Breast epithelium (tissue), 4 donors: ENCODE results near the gene YJEFN3. TPM values are rescaled to one million over a fixed set of nuclear protein-coding genes. Genes with fewer than 3 reads are reported as not detected.

ENCODE experiments used
- DNase-seq, 2 donors: peaks; one replicate each; pipeline ENCODE4 v3.0.0-alpha.2; 2019; ENCODE audit warnings: low spot score in 2 of 2
- H3K27ac ChIP-seq, 2 donors: fragments of 200-600 bp; sonication (generic) in 1 of 2; one replicate each; pipeline ENCODE4 v1.5.1; 2016 to 2019; ENCODE audit warnings: mild to moderate bottlenecking in 1 of 2
- H3K27me3 ChIP-seq, 2 donors: fragments of 200-600 bp; sonication (generic) in 1 of 2; one replicate each; pipeline versions ENCODE4 v1.5.1 to v1.6.0; 2017 to 2019; ENCODE audit warnings: control low read depth in 1 of 2, mild to moderate bottlenecking in 1 of 2
- H3K36me3 ChIP-seq: fragments of 200-600 bp; one replicate; pipeline ENCODE4 v1.5.1; 2019
- H3K4me1 ChIP-seq, 2 donors: fragments of 200-600 bp; sonication (generic); one replicate each; pipeline ENCODE4 v1.5.1; 2016 to 2019; ENCODE audit warnings: control low read depth in 1 of 2
- H3K4me3 ChIP-seq, 3 donors: fragments of 200-600 bp; sonication (generic); 1 replicate in 2 of 3; 2 replicates in 1 of 3; pipeline ENCODE4 v1.5.1; 2016 to 2019; ENCODE audit warnings: mild to moderate bottlenecking in 3 of 3, moderate library complexity in 2 of 3
- H3K9me3 ChIP-seq, 2 donors: fragments of 200-600 bp; sonication (generic) in 1 of 2; one replicate each; pipeline ENCODE4 v1.5.1; 2016 to 2019; ENCODE audit warnings: control low read depth in 1 of 2
- POLR2AphosphoS5 ChIP-seq, 3 donors: sonication (generic); formaldehyde crosslinking; IDR thresholded peaks; one replicate each; pipeline ENCODE4 v1.6.1; 2017; ENCODE audit warnings: antibody characterized with exemption in 3 of 3
- intact Hi-C: fragments of 100-400 bp; cut with DNase I; formaldehyde crosslinking; loops from one replicate; pipeline ENCODE4 v1.15.1; 2023; ENCODE audit warnings: low total_unique reads
- total RNA-seq, 3 donors: library from RNA; depleted of rRNA; stranded (reverse); fragments of >200 nt; gene quantifications; one replicate each; pipeline ENCODE4 v1.1.0, GENCODE V29; 2016

The YJEFN3 gene
- total RNA-seq, 3 donors from 2014 or later = 0.88 to 2.0 (median 1.3) TPM

DNA sequence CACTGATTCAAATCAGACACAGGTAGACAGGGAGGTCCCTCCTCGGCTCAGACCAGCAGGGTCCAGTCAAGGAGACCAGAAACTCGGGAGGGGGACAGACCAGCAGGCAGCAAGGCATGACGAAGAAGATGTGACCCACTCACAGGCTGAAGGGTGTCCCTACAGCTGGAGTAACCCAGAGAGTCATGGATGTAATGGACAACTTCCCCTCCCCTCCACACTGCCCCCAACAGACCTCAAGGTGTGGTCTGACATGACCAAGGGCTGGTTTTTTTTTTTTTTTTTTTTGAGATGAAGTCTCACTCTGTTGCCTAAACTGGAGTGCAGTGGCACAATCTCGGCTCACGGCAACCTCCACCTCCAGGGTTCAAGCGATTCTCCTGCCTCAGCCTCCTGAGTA lies 55.6 kb downstream of the YJEFN3 start:
- Histone ChIP-seq H3K4me1 (no peaks in the 10 kb centered on the region), H3K27me3 (no peaks in the 10 kb centered on the region), H3K36me3 (no peaks in the 10 kb centered on the region), H3K27ac (no peak overlapping the region), H3K4me3 (no peak overlapping the region), H3K9me3 (no peaks in the 10 kb centered on the region)
- no peak for DNase-seq
- no peak for TF ChIP-seq POLR2AphosphoS5 (IDR thresholded peaks at IDR 0.05)
- intact Hi-C loops = no loop called here

Other genes with a start within 250 kb of the YJEFN3 start
- 10 to 100 TPM; 23.8 to 31.6 (median 29.8) TPM for gene SUGP1, start 208.4 kb upstream of the YJEFN3 start, total RNA-seq
- 10 to 100 TPM; 33.4 to 59.4 (median 53.1) TPM for gene MAU2, start 208.1 kb upstream of the YJEFN3 start, total RNA-seq
- gene GATAD2A, start 123.2 kb upstream of the YJEFN3 start, total RNA-seq = 10 to 100 TPM; 29.1 to 38.7 (median 33.6) TPM
- gene TSSK6, start 13.4 kb upstream of the YJEFN3 start, total RNA-seq = 1 to 10 TPM in 2 of 3 donors, under 1 TPM in 1; 0.96 to 2.9 (median 2.3) TPM
- 100 to 1,000 TPM in 1 of 3 donors, 10 to 100 TPM in 2; 97.3 to 134 (median 99.2) TPM for gene NDUFA13, start 12.7 kb upstream of the YJEFN3 start, total RNA-seq
- gene CILP2, start 9.4 kb downstream of the YJEFN3 start, total RNA-seq = under 1 TPM; 0.15 to 0.66 (median 0.16) TPM
- 1 to 10 TPM; 3.4 to 5.9 (median 5.6) TPM for gene PBX4, start 89.8 kb downstream of the YJEFN3 start, total RNA-seq
- gene LPAR2, start 99.3 kb downstream of the YJEFN3 start, total RNA-seq = 10 to 100 TPM in 2 of 3 donors, 1 to 10 TPM in 1; 3.2 to 17.1 (median 16.4) TPM
- gene GMIP, start 114.7 kb downstream of the YJEFN3 start, total RNA-seq = 10 to 100 TPM in 1 of 3 donors, 1 to 10 TPM in 2; 7.9 to 10.4 (median 8.5) TPM
- 100 to 1,000 TPM; 155 to 222 (median 189) TPM for gene ATP13A1, start 134.8 kb downstream of the YJEFN3 start, total RNA-seq
- gene ZNF101, start 139.9 kb downstream of the YJEFN3 start, total RNA-seq = 10 to 100 TPM in 2 of 3 donors, 1 to 10 TPM in 1; 4.8 to 32.8 (median 16.7) TPM
- 10 to 100 TPM in 2 of 3 donors, 1 to 10 TPM in 1; 7.0 to 22.7 (median 14.7) TPM for gene ZNF14, start 204.2 kb downstream of the YJEFN3 start, total RNA-seq